Stimulated activated naive CD4-positive, alpha-beta T cell treated with Interleukin-2 at 50 U/mL for 16 hours (primary cell): Measurements from ENCODE around the gene TNP2.

Source experiments
- DNase-seq: peaks from one replicate; lab custom pipeline; 2025; lab: John Stamatoyannopoulos, UW

Gene TNP2

GRCh38 chr16:11276896-11277593 is 7.9 kb upstream of the TNP2 start:
- DNase-seq: no peak

- DNase-seq: no peak
These were observed 7.2 kb upstream of the TNP2 start, which contains the start of gene PRM2 for GRCh38 chr16:11276143-11276895. Gene PRM2, minus strand, starts transcription at chr16:11276480. Its CDS starts 110 bp downstream, at chr16:11276370.

- no peak for DNase-seq
These were observed 5.8 kb upstream of the TNP2 start for GRCh38 chr16:11274964-11275363.

- no peak for DNase-seq
These were observed 4.7 kb upstream of the TNP2 start for GRCh38 chr16:11273721-11274324.

- no peak for DNase-seq
These were observed 4.0 kb upstream of the TNP2 start, which contains the start of gene PRM3 for GRCh38 chr16:11272921-11273720. Gene PRM3, minus strand, starts transcription at chr16:11273629. Its CDS starts 34 bp downstream, at chr16:11273595.

GRCh38 chr16:11272484-11272883 is 3.4 kb upstream of the TNP2 start:
- no peak for DNase-seq

GRCh38 chr16:11271610-11272009 is 2.5 kb upstream of the TNP2 start:
- no peak for DNase-seq

GRCh38 chr16:11270602-11271162 is 1.6 kb upstream of the TNP2 start:
- no peak for DNase-seq

- DNase-seq: no peak
These were observed 4.0 kb downstream of the TNP2 start for GRCh38 chr16:11265124-11265523.

- DNase-seq: no peak
These were observed 4.8 kb downstream of the TNP2 start for GRCh38 chr16:11264155-11264832.

- peak; percentile 71 for DNase-seq
These were observed 5.4 kb downstream of the TNP2 start for GRCh38 chr16:11263737-11264136.

GRCh38 chr16:11262915-11263314 is 6.2 kb downstream of the TNP2 start:
- DNase-seq: no peak

GRCh38 chr16:11260596-11260966 is 8.5 kb downstream of the TNP2 start:
- no peak for DNase-seq

GRCh38 chr16:11259655-11260595 is 9.2 kb downstream of the TNP2 start:
- no peak for DNase-seq

- DNase-seq: no peak
These were observed 10.3 kb downstream of the TNP2 start for GRCh38 chr16:11258553-11259492.

GRCh38 chr16:11257131-11257938 is 11.8 kb downstream of the TNP2 start:
- peak; percentile 50 for DNase-seq

- peak; percentile 43 for DNase-seq
These were observed 12.4 kb downstream of the TNP2 start for GRCh38 chr16:11256661-11257130.
